NAMALWA (cell line): ENCODE measurements around the gene C5AR1.
"Not testable (repeated sequence)": the region's sequence is repeated elsewhere in the genome, so short reads cannot be mapped to it uniquely, and the experiment has no call there.

ENCODE experiments used
- DNase-seq: peaks from one replicate; pipeline ENCODE4 v3.0.0-alpha.2; 2015; ENCODE audit warnings: low spot score

C5AR1 gene

DNA sequence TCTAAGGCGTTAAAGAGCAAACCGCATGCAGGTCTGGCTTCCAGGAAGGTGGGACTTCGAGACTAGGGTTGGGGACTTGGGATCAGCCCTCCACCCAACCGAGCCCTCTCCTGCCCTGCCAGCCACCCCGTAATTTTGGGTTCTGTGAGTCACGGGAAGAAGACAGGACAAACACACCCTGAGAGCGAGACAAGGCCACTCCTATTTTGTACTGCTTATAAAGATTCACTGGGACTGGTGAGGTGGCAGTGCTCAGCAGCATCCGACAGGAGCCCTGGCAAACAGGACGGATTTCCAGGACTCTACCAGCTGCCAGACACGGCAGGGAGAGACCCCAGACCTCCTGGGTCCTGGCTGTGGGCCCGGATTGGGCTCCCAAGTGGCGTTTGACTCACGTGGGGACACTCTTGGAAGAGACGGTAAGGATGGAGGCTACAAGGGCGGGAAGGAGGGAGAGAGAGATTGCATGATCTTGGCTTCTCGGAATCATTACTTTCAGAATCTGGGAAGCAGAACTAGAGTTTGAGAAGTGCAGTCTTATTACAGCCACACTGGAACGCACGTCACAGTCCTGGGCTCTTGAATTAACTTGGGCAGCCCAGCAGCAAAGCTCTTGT is 22.4 kb downstream of the C5AR1 start, which contains the start of gene C5AR2:
Gene C5AR2, plus strand, starts transcription at position 245 of the 617 bp plus-strand sequence. CDS start 8,625 bp downstream, outside the sequence.
- DNase-seq: no peak

DNA sequence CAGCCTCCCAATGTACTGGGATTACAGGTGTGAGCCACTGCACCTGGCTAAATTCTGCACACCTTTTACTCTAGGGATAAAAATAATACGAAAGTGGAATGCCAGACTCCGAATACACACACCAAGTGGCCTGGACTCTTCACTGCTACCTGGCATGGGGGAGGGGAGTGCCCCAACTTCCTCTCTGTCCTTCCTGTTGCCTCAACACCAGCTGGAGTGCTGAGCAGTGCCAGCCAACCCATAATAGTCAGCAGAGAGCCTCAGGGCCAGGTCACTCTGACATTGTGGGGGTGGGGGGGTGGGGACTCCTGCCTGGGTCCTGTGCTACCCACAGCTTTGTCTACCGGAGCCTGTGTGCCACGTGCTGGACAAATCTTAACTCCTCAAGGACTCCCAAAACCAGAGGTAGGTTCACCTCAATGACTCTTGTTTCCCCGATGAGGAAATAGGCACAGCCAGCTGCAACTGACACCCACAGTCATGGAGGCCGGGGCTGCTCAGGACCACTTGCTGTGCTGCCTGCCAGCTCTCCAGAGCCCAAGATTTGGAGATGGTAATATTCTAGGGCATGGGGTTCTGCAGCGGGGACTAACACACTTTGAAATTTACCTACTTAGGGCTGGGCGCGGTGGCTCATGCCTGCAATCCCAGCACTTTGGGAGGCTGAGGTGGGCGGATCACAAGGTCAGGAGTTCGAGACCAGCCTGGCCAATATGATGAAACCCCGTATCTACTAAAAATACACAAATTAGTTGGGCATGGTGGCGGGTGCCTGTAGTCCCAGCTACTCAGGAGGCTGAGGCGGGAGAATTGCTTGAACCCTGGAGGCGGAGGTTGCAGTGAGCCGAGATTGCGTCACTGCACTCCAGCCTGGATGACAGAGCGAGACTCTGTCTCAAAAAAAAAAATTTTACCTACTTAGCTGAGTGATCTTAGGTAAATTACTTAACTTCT is 27.4 kb downstream of the C5AR1 start:
- DNase-seq: not testable (repeated sequence)

DNA sequence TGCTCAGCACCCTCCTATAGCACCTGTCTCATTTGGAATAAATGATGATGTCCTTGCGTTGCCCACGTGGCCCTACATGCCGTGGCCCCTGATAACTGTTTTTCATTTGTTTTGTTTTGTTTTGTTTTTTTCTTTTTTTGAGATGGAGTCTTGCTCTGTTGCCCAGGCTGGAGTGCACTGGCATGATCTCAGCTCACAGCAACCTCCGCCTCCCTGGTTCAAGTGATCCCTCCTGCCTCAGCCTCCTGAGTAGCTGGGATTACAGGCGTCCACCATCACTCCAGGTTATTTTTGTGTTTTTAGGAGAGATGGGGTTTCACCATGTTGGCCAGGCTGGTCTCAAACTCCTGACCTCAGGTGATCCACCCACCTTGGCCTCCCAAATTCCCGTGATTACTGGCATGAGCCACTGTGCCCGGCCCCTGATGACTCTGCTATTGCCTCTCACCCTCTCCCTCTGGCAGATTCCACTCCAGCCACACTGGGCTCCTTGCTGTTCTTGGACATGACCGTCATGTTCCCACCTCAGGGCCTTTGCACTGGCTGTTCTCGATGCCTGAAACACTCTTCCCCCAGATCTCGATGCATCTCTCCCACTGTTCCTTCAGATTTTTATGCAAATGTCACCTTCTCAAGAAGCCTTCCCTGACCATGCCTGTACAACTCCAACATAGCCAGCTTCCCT is 29.7 kb downstream of the C5AR1 start:
- no peak for DNase-seq

DNA sequence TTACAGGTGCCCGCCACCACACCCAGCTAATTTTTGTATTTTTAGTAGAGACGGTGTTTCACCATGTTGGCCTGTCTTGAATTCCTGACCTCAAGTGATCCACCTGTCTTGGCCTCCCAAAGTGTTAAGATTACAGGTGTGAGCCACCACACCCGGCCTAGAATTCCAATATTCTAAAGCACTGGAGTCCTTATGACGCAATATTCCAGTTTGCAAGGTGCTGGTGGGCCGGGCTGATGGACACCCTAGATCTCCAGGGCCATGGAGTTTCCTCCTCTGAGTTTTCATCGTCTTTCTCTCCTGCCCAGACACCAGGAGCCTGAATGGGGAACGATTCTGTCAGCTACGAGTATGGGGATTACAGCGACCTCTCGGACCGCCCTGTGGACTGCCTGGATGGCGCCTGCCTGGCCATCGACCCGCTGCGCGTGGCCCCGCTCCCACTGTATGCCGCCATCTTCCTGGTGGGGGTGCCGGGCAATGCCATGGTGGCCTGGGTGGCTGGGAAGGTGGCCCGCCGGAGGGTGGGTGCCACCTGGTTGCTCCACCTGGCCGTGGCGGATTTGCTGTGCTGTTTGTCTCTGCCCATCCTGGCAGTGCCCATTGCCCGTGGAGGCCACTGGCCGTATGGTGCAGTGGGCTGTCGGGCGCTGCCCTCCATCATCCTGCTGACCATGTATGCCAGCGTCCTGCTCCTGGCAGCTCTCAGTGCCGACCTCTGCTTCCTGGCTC is 31.0 kb downstream of the C5AR1 start:
- no peak for DNase-seq

DNA sequence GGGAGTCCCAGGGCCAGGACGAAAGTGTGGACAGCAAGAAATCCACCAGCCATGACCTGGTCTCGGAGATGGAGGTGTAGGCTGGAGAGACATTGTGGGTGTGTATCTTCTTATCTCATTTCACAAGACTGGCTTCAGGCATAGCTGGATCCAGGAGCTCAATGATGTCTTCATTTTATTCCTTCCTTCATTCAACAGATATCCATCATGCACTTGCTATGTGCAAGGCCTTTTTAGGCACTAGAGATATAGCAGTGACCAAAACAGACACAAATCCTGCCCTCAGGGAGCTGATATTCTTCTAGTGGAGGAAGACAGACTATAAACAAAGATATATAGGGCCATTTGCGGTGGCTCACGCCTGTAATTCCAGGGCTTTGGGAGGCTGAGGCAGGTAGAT is 32.1 kb downstream of the C5AR1 start:
- DNase-seq: no peak

DNA sequence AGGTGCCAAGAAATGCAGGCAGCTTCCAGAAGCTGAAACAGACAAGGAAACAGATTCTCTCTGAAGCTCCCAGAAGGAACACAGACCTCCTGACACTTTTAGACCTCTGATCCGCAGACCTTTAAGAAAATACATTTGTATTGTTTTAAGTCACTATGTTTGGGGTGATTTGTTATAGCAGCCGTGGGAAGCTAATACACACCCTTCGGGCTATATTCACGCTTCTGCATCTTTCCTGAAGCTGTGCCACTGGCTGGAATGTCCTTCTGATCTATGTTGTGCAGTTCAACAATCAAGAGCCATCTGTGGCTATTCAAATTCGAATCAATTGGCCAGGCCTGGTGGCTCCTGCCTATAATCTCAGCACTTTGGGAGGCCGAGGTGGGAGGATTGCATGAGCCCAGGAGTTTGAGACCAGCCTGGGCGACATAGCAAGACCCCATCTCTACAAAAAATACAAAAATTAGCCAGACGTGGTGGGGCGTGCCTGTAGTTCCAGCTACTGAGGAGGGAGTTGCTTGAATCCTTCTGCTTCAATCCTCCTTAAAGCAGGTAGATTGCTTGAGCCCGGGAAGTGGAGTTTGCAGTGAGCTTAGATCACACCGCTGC is 33.6 kb downstream of the C5AR1 start:
- no peak for DNase-seq

DNA sequence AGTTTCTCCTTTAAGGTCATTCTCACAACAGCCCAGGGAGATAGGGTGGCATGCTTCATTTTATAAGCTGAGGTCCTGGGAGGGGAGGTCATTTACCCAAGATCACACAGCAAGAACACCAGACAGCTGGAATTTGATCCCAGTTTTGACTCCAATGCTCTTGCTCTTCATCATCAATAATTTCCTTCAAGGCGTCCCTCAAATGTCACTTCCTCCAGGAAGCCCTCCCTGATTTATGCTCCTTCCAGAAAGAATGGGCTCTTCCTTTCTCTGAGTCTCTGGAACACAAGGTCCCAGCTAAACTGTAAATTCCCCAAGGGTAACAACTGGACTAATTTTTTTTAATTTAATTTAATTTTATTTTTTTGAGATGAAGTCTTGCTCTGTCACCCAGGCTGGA is 34.8 kb downstream of the C5AR1 start:
- DNase-seq: no peak

DNA sequence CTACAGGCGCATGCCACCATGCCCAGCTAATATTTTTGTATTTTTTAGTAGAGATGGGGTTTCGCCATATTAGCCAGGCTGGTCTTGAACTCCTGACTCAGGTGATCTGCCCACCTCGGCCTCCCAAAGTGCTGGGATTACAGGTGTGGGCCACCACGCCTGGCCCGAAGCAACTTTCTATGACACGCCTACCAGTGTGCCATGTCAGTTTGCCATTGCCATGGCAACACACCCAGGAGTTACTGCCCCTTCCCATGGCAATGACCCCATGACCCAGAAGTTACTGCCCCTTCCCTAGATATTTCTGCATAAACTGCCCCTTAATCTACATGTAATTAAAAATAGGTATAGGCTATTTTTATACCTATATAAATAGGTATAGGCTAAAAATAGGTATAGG is 36.4 kb downstream of the C5AR1 start:
- DNase-seq: not testable (repeated sequence)

DNA sequence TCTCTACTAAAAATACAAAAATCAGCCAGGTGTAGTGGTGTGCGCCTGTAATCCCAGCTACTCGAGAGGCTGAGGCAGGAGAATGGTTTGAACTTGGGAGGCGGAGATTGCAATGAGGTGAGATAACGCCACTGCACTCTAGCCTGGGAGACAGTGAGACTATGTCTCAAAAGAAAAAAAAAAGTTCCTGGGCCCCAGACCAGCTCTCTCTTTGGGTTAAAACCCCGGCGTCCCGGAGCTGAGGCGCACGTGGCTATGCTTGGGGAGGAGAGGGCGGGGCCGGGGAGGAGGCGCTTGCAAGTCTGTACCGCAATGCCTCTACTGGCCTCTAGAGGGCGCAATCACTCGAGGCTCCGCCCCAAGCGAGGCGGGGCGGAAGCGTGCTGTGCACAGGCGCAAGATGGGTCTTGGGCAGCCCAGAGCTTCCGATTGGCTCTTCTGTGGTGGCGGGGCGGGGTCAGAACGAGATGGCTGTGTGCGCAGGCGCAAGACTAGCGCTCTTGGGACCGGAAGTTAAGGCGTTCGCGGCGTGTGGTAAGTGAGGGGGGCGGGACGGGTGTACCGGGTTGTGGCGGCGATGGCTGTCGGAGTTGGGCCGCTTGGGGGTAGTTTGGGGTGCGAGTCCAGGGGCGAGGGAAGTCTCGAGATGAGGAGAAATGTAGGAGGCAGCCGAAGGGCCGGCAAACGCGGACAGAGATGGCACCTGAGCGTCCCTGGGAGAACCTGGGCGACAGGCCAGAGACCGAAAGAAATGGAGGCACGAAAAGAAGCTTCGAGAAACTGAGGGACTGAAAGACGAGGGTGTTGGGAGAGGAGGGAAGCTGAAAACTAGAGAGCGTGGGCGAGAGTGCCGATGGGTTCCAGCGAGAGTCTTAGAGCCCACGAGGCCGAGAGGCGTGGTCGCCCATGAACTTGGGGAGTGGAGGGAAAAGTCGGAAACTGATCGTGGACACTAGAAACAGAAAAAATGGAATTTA is 39.4 kb downstream of the C5AR1 start, which contains the start of gene DHX34:
Gene DHX34, plus strand, starts transcription at position 497 of the 977 bp plus-strand sequence. CDS start 3,716 bp downstream, outside the sequence.
- DNase-seq: peak; percentile 99

DNA sequence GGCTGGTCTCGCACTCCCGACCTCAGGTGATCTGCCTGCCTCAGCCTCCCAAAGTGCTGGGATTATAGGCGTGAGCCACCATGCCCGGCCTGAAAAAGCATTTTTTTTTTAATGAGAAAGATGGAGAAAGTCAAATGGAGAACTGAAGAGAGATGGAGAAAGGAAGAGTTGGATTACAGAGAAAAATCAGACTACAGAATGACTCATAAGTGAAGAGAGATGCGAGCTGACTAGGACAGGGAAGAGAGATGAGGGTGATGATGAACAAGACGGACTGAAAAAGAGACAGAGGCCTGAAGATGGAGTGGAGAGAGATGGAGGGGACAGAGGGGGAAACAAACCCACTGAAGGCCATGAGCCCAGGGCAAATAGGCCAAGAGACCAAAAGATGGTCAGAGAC is 41.0 kb downstream of the C5AR1 start:
- no peak for DNase-seq

DNA sequence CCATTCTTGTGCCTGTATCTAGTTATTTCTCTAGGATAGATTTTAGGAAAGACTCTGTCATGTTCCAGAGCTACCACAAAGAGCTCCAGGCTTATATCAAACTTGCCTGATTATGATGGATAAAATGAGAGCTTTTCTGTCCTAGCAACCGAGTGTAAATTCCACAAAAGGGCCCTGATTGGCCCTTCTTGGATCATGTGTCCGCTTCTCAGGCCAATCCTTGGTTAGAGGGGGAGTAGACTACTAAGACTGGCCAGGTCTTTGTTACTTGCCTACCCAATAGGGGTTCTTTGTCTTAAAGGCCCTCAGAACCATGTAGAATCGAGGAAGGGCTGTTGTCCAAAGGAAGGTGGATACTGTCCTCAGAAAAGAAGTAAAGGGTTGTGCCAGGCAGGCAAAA is 41.9 kb downstream of the C5AR1 start:
- DNase-seq: peak; percentile 75

DNA sequence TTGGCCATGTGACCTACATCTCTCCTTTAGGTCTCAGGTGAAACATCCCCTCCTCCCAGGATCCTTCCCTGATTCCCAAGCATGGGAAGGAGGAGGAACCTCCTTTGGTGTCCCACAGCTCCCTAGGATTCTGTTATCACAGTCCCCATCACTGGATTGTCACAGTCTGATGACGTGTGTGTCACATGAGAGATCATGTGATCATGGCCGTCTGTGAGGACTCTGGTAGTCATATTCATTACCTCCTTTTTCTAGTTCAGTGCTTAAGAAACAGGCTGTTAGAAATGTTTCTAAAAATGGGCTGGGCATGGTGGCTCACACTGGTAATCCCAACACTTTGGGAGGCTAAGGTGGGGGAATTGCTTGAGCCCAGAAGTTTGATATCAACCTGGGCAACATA is 42.4 kb downstream of the C5AR1 start:
- no peak for DNase-seq

DNA sequence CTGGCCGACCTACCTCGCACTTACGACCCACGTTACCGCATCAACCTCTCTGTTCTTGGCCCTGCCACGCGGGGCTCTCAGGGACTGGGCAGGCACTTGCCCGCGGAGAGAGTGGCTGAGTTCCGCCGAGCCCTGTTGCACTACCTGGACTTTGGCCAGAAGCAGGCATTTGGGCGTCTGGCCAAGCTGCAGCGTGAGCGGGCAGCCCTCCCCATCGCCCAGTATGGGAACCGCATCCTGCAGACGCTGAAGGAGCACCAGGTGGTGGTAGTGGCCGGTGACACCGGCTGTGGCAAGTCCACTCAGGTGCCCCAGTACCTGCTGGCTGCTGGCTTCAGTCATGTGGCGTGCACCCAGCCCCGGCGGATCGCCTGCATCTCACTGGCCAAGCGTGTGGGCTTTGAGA is 43.6 kb downstream of the C5AR1 start:
- no peak for DNase-seq

DNA sequence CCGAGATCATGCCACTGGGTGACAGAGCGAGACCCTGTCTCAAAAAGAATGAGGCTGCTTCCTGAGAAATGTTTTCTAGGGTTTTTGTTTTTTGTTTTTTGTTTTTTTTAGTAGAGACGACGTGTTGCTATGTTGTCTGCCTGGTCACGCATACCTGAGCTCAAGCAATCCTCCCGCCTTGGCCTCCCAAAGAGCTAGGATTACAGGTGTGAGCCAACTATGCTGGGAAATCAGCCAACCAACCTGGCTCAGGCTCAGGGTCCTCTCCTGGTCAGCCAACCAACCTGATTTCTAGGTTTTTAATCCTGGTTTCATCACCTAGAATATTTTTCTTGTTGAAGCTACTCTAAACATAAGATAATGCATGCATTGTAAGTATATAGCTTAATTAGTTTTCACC is 47.2 kb downstream of the C5AR1 start:
- DNase-seq: no peak

DNA sequence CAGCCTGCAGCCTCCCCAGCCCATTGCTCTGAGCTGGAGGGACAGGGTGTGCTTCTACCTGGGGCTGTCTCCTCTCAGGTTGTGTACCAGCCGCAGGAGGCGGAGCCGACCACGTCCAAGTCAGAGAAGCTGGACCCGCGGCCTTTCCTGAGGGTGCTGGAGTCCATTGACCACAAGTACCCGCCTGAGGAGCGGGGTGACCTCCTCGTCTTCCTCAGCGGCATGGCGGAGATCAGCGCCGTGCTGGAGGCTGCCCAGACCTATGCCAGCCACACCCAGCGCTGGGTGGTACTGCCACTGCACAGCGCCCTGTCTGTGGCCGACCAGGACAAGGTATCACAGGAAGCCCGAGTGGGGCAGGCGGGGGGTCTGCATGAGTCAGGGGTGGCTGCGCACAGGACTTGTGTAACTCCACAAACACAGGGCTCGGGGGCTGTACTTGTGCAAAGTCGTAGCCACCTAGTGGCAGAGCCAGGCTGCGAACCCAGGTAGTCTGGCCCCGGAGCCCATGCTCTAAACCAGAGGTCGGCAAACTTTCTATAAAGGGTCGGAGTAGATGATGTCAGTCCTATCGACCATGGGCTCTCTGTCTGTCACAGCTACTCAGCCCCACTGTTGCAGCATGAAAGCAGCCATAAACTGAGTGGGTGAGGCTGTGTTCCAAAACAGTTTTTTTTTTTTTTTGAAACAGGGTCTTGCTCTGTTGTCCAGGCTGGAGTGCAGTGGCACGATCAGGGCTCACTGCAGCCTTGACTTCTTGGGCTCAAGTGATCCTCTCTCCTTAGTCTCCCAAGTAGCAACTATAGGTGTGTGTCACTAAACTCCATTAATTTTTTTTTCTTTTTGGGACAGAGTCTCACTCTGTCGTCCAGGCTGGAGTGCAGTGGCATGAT is 48.4 kb downstream of the C5AR1 start:
- DNase-seq: peak; percentile 35

DNA sequence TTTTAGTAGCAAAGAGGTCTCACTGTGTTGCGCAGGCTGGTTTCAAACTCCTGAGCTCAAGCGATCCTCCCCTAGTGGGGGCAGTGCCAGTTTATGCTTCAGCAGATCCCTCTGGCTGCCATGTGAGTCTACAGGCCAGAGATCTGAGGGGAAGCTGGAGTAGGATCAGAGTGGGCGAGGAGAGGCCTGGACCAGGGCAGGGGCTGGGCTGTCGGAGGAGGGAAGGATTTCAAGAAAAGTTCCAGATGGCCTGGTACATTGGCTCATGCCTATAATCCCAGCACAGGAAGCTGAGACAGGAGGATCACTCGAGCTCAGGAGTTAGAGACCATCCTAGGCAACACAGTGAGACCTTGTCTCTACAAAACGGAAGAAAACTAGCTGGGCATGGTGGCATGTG is 49.3 kb downstream of the C5AR1 start:
- no peak for DNase-seq

DNA sequence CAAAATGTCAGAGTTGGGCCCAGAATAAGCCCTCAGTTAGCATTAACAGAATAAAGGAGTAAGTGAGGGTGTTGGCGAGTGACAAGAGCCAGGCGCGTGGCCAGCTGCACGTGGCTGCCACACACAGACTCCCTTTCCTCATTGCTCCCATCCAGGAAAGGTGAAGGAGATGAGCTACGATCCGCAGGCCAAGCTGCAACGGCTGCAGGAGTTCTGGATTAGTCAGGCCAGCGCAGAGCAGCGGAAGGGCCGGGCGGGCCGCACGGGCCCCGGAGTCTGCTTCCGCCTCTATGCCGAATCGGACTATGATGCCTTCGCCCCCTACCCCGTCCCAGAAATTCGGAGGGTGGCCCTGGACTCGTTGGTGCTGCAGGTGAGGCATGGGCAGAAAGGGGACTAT is 52.7 kb downstream of the C5AR1 start:
- DNase-seq: no peak

DNA sequence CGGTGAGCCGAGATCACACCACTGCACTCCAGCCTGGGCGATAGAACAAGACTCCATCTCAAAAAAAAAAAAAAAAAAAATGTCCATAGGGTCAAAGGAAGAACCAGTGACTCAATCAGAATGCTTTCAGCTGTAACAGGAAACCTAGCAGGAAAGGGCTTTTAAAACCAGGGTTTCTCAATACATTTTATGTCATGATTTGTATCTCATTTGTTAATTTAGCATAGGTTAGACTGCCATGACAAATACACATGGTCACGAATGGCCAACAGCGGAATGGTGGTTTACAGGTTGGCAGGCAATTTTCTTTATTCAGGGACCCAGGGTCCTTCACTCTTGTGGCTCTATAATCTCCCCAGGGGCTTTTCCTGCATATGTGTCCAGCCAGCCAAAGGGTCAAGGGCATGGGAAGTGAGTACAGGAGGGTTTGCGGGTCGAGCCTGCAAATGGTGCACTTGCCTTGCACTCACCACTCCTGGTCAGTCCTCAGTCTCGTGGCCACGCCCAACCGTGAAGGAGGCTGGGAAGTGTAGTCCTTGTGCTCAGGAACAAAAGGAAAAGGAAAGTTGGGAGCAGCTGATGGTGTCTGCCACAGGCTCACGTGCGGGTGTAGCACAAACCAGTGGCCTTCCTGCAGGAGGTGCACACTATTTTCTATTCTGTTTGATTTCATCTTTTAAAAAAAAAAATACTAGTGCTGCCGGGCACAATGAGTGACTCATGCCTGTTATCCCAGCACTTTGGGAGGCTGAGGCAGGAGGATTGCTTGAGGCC is 54.3 kb downstream of the C5AR1 start:
- no peak for DNase-seq
